SHP77 (cell line): ENCODE data around the gene NUDT22.

ENCODE experiments used
- DNase-seq, 2 experiments: peaks; one replicate each; lab custom pipeline; 2025; lab: John Stamatoyannopoulos, UW

Gene NUDT22

DNA sequence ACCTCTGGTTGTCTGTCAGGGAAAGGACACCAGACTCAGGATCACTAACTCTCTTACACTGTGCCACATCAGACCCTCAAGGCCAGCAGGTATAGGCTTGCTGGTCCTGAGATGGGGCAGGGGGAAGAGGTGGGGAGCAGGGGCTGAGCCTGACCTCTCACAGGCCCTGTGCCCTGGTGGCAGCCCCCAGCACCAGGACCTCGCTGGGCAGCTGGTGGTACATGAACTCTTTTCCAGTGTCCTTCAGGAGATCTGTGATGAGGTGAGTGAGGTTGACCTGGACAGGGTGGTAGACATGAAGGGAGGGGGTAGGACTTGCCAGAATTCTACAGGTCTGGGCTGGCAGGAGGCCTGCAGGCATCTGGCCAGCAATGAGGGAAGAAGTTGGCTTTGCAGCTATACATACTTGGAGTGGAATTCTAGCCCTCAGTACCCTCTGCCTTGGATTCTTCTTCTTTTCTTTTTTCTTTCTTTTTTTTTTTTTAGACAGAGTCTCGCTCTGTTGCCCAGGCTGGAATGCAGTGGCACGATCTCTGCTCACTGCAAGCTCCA lies 1.4 kb downstream of the NUDT22 start:
- DNase-seq, result no peak

- no peak for DNase-seq
Measured at GRCh38 chr11:64229090-64229743, 3.1 kb downstream of the NUDT22 start.

DNA sequence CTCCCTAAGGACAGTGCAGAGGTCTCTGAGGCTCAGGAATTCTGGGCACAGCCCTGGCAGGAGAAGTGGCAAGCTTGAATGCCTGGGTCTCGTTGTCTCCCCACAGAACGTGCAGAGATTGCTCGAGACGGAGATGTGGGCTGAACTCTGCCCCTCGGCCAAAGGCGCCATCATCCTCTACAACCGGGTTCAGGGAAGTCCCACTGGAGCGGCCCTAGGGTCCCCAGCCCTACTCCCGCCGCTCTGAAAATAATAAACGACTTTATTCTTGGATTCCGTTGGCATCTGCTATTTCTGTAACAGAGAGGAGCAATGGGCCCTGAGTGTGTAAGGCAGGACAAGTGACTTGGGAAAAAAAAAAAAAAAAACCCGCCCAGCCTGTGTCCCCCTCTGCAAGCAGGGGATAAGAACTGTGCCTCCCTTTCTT lies 3.7 kb downstream of the NUDT22 start:
- DNase-seq, result no peak

- peak; percentile 93 to 94 for DNase-seq
Measured at GRCh38 chr11:64230171-64230984, 4.3 kb downstream of the NUDT22 start, which contains the start of gene DNAJC4. Gene DNAJC4 (plus strand): TSS chr11:64230548. CDS start chr11:64230855, 307 bp downstream.

DNA sequence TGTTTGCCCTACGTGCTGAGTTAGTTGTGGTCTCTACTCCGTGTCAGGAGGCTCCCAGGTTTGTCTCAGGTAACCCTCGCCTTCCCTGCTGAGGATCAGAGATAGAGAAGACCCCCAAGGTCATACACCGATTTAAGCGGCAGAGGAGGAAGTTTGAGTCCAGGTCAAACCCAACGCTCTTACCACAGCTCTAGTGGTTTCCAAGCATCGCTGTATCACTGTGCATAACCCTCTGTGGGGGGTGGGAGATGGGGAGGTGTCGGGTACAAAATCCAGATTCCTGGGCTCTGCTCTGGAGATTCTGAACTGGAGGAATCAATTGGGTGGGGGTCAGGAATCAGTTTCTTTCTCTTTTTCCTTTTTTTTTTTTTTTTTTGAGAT lies 4.9 kb downstream of the NUDT22 start:
- no peak for DNase-seq

DNA sequence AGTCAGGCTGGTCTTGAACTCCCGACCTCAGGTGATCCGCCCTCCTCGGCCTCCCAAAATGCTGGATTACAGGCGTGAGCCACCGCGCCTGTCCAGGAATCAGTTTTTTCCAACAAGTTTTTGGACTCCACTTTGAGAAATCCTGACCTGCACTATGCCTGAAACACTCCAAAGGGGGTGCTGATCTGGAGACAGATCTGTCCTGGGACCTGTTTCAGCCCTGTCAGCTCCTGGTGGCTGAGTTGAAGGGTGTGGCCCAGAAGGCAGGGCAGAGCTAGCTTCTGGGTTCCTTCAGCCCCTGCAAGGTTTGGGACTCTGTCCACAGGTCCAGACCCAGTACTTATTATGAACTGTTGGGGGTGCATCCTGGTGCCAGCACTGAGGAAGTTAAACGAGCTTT lies 5.5 kb downstream of the NUDT22 start:
- DNase-seq, result no peak

GRCh38 chr11:64232182-64232966 lies 6.3 kb downstream of the NUDT22 start:
- no peak for DNase-seq

GRCh38 chr11:64232967-64233315 lies 6.9 kb downstream of the NUDT22 start:
- no peak for DNase-seq

GRCh38 chr11:64233913-64234586 lies 8.0 kb downstream of the NUDT22 start, which contains the start of gene VEGFB:
Gene VEGFB (plus strand): TSS chr11:64234584. CDS start chr11:64234834, 250 bp downstream.
- peak; percentile 32 to 56 for DNase-seq

GRCh38 chr11:64234647-64235379 lies 8.7 kb downstream of the NUDT22 start:
- DNase-seq, result no peak

- DNase-seq, result no peak
Measured at GRCh38 chr11:64235437-64236161, 9.5 kb downstream of the NUDT22 start.

GRCh38 chr11:64237484-64237951 lies 11.4 kb downstream of the NUDT22 start:
- DNase-seq, result peak; percentile 92 to 96

DNA sequence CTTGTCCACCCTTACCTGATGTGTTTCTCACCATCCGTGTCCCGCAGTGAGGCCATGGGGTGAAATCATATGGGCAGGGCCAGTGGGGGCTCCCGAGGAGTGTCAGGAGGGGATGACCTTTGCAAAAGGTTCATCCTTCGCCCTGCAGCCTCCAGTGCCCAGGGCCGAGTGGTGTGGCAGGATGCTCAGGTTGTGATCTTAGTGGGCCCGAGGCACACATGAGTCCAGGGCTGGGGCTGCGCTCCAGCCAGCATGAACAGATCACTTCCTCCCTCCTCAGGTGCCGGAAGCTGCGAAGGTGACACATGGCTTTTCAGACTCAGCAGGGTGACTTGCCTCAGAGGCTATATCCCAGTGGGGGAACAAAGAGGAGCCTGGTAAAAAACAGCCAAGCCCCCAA lies 12.0 kb downstream of the NUDT22 start:
- DNase-seq, result peak in 1 of 2 experiments; percentile 42

- no peak for DNase-seq
Measured at GRCh38 chr11:64238999-64239398, 12.9 kb downstream of the NUDT22 start.

- DNase-seq, result no peak
Measured at GRCh38 chr11:64239662-64240434, 13.8 kb downstream of the NUDT22 start.

DNA sequence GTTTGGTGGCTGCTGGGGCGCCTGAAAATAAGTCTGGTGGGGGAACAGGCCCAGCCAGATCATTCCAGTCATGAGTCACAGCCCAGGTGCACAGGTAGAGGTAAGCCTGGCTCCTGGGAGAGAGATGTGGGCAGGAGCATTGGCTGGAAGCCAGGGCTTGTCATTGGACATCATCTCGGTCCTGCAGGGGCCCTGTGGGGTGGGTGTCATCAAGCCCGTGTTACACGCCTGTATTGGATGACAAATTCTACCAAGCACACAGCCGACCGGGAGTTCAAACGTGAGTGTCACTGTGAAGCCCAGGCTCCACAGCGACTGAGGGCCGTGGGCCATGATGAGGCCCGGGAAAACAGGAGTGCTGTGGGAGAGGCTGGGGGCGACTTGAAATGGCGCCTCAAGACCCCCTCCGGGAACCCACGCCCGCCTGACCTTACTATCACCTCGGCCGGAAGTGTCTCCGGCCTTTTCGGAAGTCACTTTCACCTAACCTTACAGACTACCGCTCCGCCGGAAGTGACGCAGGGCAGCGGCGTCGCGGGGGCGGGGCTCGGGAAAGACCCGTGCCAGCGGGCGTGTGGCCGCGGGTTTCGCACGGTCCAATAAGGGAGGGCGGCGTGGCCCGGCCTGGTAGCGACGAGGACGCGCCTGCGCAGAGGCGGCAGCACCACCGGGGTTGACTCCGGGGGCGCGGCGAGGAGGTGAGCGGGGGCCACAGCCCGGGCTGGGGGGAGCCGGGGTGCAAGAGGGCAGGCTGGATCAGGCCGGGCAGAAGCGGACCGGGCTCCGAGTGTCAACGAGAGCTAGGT lies 14.6 kb downstream of the NUDT22 start, which contains the start of gene FKBP2:
TSS of gene FKBP2 (plus strand) at position 661 of the 806 bp plus-strand sequence. CDS start 1,293 bp downstream, outside the sequence.
- peak; percentile 92 to 96 for DNase-seq

DNA sequence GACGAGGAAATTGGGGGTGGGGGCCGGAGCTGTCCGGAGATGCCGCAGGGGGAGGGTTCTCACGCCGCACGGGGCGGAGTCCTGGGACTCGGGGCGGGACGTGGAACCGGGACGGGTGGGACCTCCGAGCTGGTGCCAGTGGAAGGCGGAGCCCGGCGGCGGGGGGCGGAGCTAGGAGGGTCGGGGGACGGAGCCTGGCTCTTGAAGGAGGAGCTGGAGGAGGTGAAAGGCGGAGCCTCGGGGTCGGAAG lies 15.1 kb downstream of the NUDT22 start:
- DNase-seq, result peak in 1 of 2 experiments; percentile 92
